Choroid plexus epithelial cell (primary cell): ENCODE results near the gene TMPRSS5.

Experiments
- DNase-seq: peaks from one replicate; pipeline ENCODE4 v3.0.0-alpha.2; 2010; ENCODE audit warnings: low read depth
- H3K4me3 ChIP-seq: 2 replicates; pipeline ENCODE4 v1.5.1; 2011; ENCODE audit warnings: low read depth, mild to moderate bottlenecking, control low read depth, low read length, moderate library complexity
- CTCF ChIP-seq: conservative IDR thresholded peaks from 2 replicates; pipeline ENCODE4 v1.5.1; 2011; ENCODE audit warnings: low read depth, mild to moderate bottlenecking, control low read depth, inconsistent platforms, low read length, moderate library complexity

The TMPRSS5 gene

GRCh38 chr11:113728814-113729213, 22.7 kb upstream of the TMPRSS5 start:
- DNase-seq: peak; percentile 9
- TF ChIP-seq CTCF: no peak
- H3K4me3 ChIP-seq: no peak overlapping the region

- no peak overlapping the region for H3K4me3 ChIP-seq
- TF ChIP-seq CTCF: no peak
- DNase-seq: no peak
These were observed 19.8 kb upstream of the TMPRSS5 start for GRCh38 chr11:113725913-113726312.

GRCh38 chr11:113725407-113725806, 19.3 kb upstream of the TMPRSS5 start:
- no peak overlapping the region for H3K4me3 ChIP-seq
- TF ChIP-seq CTCF: peak; percentile 11
- no peak for DNase-seq

- H3K4me3 ChIP-seq: no peak overlapping the region
- TF ChIP-seq CTCF: no peak
- no peak for DNase-seq
These were observed 18.7 kb upstream of the TMPRSS5 start for GRCh38 chr11:113724778-113725177.

GRCh38 chr11:113723787-113724186, 17.7 kb upstream of the TMPRSS5 start:
- no peak overlapping the region for H3K4me3 ChIP-seq
- no peak for DNase-seq
- no peak for TF ChIP-seq CTCF

GRCh38 chr11:113722934-113723333, 16.8 kb upstream of the TMPRSS5 start:
- H3K4me3 ChIP-seq: no peak overlapping the region
- TF ChIP-seq CTCF: no peak
- no peak for DNase-seq

- TF ChIP-seq CTCF: no peak
- H3K4me3 ChIP-seq: no peak overlapping the region
- DNase-seq: no peak
These were observed 16.1 kb upstream of the TMPRSS5 start for GRCh38 chr11:113722221-113722620.
